OCI-LY3 (cell line): ENCODE data around the gene BCR.

Source experiments
- CTCF ChIP-seq: fragments of 200-600, 300-600 bp; sonication (generic); IDR thresholded peaks from 2 replicates; pipeline ENCODE4 v1.5.1; 2014; ENCODE audit warnings: antibody characterized with exemption, low read length, low read depth
- EZH2phosphoT487 ChIP-seq: fragments of 200-600 bp; shearing (Covaris generic); IDR thresholded peaks from 2 replicates; pipeline ENCODE4 v1.6.1; 2018; ENCODE audit warnings: antibody characterized with exemption, mixed run types, low read depth

- TF ChIP-seq CTCF (no peak), EZH2phosphoT487 (no peak)
Observed at GRCh38 chr22:23305922-23306374, 125.6 kb downstream of the BCR start.
